ENCODE measurements around the gene ZSCAN10.

The ZSCAN10 gene

DNA sequence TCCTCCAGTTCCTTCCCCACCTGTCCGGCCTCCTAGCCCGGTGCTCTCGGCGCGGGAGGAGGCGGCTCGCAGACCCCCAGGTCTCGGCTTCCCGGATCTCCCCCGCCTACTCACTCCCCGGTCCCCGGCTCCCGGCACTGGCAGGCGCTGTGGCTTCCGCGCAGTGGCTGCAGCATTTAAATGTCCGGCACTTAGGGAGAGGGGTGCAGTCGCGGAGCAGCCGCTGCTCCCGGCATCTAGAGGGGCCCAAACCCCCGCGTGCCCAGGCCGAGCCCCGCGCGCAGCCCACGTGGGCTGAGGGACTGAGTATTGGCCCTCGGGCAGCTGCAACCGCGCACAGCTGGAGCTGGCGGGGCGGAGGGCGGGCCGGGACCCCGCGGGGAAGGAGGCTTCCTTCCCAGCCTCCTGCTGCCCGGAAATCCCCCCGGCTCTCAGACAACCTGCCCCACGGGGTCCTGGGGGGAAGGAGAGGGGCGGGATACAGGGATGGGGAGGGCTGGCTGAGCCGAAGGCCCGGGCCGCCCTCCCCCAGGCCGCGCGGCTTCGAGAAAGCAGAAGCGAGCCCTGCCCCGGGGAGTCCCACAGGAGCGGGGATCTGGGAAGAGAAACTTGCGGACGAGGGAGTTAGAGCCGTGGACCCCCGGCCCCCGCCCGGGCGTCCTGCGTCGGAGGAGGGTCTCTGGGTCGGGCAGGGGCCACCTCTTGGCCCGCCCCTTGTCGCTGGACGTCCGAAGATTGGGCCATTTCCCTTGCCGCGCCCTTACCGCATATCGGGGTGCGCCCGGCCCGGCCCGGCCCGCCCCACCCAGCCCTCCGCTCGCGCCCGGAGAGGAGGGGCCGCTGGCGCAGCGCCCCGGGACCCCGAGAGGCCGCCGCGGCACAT, 53.1 kb downstream of the ZSCAN10 start, which contains the start of gene MMP25:
MMP25 (plus strand) TSS at position 804 of the 883 bp plus-strand sequence. CDS start 357 bp downstream, outside the sequence.
- DNase-seq, result no peak

DNA sequence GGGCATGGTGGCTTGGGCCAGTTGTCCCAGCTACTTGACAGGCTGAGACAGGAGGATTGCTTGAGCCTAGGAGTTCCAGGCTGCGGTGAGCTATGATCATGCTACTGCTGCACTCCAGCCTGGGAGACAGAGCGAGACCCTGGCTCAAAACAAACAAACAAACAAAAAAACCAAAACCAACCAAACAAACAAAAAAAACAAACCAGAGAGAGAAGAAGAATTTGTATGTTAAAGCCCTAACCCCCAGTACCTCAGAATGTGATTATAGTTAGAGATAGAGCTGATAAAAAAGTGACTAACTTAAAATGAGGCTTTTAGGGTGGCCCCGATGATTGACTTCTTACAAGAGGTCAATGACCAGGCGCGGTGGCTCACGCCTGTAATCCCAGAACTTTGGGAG, 54.4 kb downstream of the ZSCAN10 start:
- DNase-seq, result no peak

DNA sequence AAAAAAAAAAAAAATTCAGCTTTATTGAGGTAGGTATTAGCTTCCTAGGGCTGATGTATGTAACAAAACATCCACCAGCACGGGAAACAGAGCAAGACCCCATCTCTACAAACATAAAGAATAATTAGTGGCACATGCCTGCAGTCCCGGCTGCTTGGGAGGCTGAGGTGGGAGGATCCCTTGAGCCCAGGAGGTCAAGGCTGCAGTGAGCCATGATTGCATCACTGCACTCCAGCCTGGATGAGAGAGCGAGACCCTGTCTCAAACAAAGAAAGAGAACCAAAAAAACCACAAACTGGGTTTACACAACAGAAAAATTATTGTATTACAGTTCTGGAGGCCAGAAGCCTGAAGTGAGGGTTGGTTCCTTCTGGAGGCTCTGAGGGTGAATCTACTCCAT, 56.7 kb downstream of the ZSCAN10 start:
- DNase-seq, result no peak

DNA sequence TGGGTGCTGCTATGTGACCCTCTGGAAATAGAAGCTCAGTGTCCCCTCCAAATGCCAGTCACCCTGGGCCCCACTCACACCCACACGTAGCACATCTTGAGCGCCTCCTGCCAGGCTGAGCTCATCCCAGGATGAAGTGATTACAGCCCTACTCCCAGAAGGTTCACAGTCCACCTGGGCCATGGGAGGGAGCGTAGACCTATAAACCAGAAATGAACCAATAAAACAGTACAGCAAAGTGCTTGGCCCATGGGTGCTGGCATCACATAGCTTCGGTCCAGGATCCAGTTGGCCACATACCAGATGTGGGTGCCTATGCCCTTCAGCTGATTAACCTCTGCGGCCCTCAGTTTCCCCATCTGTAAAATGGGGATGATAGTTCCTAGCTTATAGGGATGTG, 60.2 kb downstream of the ZSCAN10 start:
- DNase-seq, result no peak
